GM10847 (cell line): ENCODE data around the gene RNF183.

Experiments
- POLR2A ChIP-seq: IDR thresholded peaks from 2 replicates; pipeline ENCODE4 v1.6.1; 2011; ENCODE audit not compliant: insufficient read length; ENCODE audit errors: extremely low read depth

The RNF183 gene

GRCh38 chr9:113302792-113303418, at the start of gene RNF183:
Gene RNF183, minus strand, starts transcription at chr9:113303376. Its CDS starts 5,192 bp downstream, at chr9:113298184.
- no peak for TF ChIP-seq POLR2A

- no peak for TF ChIP-seq POLR2A
Measured at GRCh38 chr9:113352411-113352810, 49.2 kb upstream of the RNF183 start.

GRCh38 chr9:113352006-113352405, 48.8 kb upstream of the RNF183 start:
- no peak for TF ChIP-seq POLR2A

- TF ChIP-seq POLR2A = no peak
Measured at GRCh38 chr9:113350937-113351336, 47.8 kb upstream of the RNF183 start.

GRCh38 chr9:113350107-113350661, 47.0 kb upstream of the RNF183 start:
- no peak for TF ChIP-seq POLR2A

GRCh38 chr9:113349445-113350094, 46.4 kb upstream of the RNF183 start, which contains the start of gene BSPRY:
Gene BSPRY, plus strand, starts transcription at chr9:113349541. Its CDS starts 39 bp downstream, at chr9:113349580.
- TF ChIP-seq POLR2A = no peak

- no peak for TF ChIP-seq POLR2A
Measured at GRCh38 chr9:113349066-113349444, 45.9 kb upstream of the RNF183 start.

- TF ChIP-seq POLR2A = no peak
Measured at GRCh38 chr9:113348437-113348836, 45.3 kb upstream of the RNF183 start.

- TF ChIP-seq POLR2A = no peak
Measured at GRCh38 chr9:113345671-113346070, 42.5 kb upstream of the RNF183 start.

- no peak for TF ChIP-seq POLR2A
Measured at GRCh38 chr9:113345190-113345589, 42.0 kb upstream of the RNF183 start.

- no peak for TF ChIP-seq POLR2A
Measured at GRCh38 chr9:113343732-113344231, 40.6 kb upstream of the RNF183 start.

GRCh38 chr9:113341712-113342410, 38.7 kb upstream of the RNF183 start:
- TF ChIP-seq POLR2A = no peak

- peak; percentile 49 for TF ChIP-seq POLR2A
Measured at GRCh38 chr9:113340011-113340699, 37.0 kb upstream of the RNF183 start, which contains the start of gene WDR31. Gene WDR31, minus strand, starts transcription at chr9:113340275. Its CDS starts 8,253 bp downstream, at chr9:113332022.

GRCh38 chr9:113337714-113338113, 34.5 kb upstream of the RNF183 start:
- TF ChIP-seq POLR2A = no peak

- no peak for TF ChIP-seq POLR2A
Measured at GRCh38 chr9:113331780-113332179, 28.6 kb upstream of the RNF183 start.
